Ishikawa (cell line): Measurements from ENCODE around the gene ITPA.
A peak's percentile ranks its signal among the peaks of the same experiment; 100 is the strongest.

Experiments
- CEBPB ChIP-seq: IDR thresholded peaks from 2 replicates; pipeline ENCODE4 v1.6.1; 2012
- CREB1 ChIP-seq: IDR thresholded peaks from 2 replicates; pipeline ENCODE4 v1.6.1; 2012; ENCODE audit warnings: low read depth
- EGR1 ChIP-seq: IDR thresholded peaks from 2 replicates; pipeline ENCODE4 v1.6.1; 2012
- EP300 ChIP-seq: IDR thresholded peaks from 2 replicates; pipeline ENCODE4 v1.6.1; 2012; ENCODE audit warnings: borderline replicate concordance
- FOXM1 ChIP-seq: IDR thresholded peaks from 2 replicates; pipeline ENCODE4 v1.6.1; 2012; ENCODE audit warnings: low read depth, borderline replicate concordance
- NFIC ChIP-seq: IDR thresholded peaks from 2 replicates; pipeline ENCODE4 v1.6.1; 2012
- RAD21 ChIP-seq: IDR thresholded peaks from 2 replicates; pipeline ENCODE4 v1.6.1; 2012; ENCODE audit warnings: low read depth
- TAF1 ChIP-seq: IDR thresholded peaks from 2 replicates; pipeline ENCODE4 v1.6.1; 2012; ENCODE audit warnings: low read depth, mild to moderate bottlenecking
- TCF12 ChIP-seq: IDR thresholded peaks from 2 replicates; pipeline ENCODE4 v1.6.1; 2012; ENCODE audit warnings: low read depth
- TEAD4 ChIP-seq: IDR thresholded peaks from 2 replicates; pipeline ENCODE4 v1.6.1; 2012
- YY1 ChIP-seq: IDR thresholded peaks from 2 replicates; pipeline ENCODE4 v1.6.1; 2012; ENCODE audit warnings: low read depth
- ZBTB7A ChIP-seq: IDR thresholded peaks from 2 replicates; pipeline ENCODE4 v1.6.1; 2012; ENCODE audit warnings: low read depth
- TF ChIP-seq, protein P1 (sequence below): IDR thresholded peaks from 2 replicates; pipeline ENCODE4 v1.6.1; 2012
- TF ChIP-seq, protein P2 (sequence below): IDR thresholded peaks from 2 replicates; pipeline ENCODE4 v1.6.1; 2012
- TF ChIP-seq, protein P3 (sequence below): IDR thresholded peaks from 2 replicates; pipeline ENCODE4 v1.6.1; 2012; ENCODE audit warnings: low read depth, mild to moderate bottlenecking

The ITPA gene

DNA sequence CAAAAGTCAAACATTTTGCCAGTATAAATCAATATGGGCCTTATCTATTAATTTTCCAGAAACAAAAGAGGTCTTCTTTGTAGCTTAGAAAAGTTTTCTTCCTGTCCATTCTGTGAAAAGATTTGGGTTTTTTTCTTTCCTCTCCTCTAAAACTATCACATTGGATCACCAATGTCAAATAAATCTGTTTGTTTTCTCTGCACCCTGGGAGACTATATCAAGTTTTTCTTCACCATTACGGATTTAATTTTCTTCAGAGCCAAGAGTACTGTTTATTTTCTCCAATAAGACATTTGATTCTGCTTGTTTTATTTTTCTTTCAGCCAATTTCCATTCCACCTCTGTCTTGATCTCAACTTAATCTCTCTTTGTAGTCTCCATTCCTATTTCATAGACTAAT lies 34.0 kb upstream of the ITPA start:
- TF ChIP-seq CREB1 (no peak), RAD21 (no peak), EGR1 (no peak), TAF1 (no peak), NFIC (no peak), EP300 (no peak), TEAD4 (no peak), TCF12 (no peak), ZBTB7A (no peak), YY1 (no peak), CEBPB (no peak)
- TF ChIP-seq, protein P1, sequence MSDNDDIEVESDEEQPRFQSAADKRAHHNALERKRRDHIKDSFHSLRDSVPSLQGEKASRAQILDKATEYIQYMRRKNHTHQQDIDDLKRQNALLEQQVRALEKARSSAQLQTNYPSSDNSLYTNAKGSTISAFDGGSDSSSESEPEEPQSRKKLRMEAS: no peak
- TF ChIP-seq, protein P2, sequence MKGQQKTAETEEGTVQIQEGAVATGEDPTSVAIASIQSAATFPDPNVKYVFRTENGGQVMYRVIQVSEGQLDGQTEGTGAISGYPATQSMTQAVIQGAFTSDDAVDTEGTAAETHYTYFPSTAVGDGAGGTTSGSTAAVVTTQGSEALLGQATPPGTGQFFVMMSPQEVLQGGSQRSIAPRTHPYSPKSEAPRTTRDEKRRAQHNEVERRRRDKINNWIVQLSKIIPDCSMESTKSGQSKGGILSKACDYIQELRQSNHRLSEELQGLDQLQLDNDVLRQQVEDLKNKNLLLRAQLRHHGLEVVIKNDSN: no peak
- TF ChIP-seq, protein P3, sequence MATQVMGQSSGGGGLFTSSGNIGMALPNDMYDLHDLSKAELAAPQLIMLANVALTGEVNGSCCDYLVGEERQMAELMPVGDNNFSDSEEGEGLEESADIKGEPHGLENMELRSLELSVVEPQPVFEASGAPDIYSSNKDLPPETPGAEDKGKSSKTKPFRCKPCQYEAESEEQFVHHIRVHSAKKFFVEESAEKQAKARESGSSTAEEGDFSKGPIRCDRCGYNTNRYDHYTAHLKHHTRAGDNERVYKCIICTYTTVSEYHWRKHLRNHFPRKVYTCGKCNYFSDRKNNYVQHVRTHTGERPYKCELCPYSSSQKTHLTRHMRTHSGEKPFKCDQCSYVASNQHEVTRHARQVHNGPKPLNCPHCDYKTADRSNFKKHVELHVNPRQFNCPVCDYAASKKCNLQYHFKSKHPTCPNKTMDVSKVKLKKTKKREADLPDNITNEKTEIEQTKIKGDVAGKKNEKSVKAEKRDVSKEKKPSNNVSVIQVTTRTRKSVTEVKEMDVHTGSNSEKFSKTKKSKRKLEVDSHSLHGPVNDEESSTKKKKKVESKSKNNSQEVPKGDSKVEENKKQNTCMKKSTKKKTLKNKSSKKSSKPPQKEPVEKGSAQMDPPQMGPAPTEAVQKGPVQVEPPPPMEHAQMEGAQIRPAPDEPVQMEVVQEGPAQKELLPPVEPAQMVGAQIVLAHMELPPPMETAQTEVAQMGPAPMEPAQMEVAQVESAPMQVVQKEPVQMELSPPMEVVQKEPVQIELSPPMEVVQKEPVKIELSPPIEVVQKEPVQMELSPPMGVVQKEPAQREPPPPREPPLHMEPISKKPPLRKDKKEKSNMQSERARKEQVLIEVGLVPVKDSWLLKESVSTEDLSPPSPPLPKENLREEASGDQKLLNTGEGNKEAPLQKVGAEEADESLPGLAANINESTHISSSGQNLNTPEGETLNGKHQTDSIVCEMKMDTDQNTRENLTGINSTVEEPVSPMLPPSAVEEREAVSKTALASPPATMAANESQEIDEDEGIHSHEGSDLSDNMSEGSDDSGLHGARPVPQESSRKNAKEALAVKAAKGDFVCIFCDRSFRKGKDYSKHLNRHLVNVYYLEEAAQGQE: no peak

DNA sequence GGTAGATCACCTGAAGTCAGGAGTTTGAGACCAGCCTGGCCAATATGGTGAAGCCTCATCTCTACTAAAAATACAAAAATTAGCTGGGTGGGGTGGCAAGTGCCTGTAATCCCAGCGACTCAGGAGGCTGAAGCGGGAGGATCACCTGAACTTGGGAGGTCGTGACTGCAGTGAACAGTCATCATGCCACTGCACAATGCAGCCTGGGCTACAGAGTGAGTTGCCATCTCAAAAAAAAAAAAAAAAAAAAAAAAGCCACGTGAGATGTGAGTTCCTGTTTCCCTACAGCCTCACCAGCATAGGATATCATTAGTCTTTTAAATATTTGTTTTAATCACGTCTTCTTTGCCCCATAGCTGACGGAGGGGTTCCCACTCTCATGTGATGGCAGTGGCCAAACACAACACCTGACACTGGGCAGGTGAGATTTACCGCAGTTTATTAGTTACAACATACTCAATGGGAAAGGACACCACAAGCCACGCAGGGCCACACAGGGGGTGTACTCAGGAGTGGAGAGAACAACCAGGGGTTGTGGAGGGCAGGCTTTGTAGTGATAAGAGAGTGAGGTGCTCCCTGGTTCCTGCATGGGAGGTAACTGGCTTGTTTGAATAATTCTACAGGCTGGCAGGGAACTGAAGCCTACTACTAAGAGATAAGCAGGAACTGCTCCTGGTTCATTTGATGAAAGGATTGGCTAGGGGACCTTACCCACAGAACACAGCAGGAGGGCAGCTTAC lies 31.4 kb upstream of the ITPA start:
- TF ChIP-seq, protein P2: no peak
- TF ChIP-seq ZBTB7A (no peak), CREB1 (no peak), EGR1 (no peak), CEBPB (no peak), NFIC (no peak), TEAD4 (no peak), EP300 (no peak), FOXM1 (no peak), RAD21 (no peak), YY1 (no peak), TCF12 (no peak), TAF1 (no peak)
- TF ChIP-seq, protein P3: no peak
- TF ChIP-seq, protein P1: no peak

DNA sequence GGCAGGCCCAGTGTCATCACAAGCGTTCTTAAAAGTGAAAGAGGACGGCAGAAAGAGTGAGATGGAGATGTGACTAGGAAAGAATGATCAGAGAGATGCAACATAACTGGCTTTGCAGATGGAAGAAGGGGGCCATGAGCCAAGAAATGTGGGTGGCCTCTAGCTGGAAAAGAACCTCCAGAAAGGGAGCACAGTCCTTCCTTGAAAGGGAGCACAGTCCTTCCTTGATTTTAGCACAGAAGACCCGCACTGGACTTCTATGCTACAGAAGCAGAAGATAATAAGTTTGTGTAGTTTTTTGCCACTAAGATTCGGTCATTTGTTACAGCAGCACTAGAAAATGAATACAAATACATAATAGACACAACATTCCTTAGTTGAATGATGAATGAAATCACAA lies 29.0 kb upstream of the ITPA start:
- no peak for TF ChIP-seq YY1
- TF ChIP-seq, protein P1: no peak

DNA sequence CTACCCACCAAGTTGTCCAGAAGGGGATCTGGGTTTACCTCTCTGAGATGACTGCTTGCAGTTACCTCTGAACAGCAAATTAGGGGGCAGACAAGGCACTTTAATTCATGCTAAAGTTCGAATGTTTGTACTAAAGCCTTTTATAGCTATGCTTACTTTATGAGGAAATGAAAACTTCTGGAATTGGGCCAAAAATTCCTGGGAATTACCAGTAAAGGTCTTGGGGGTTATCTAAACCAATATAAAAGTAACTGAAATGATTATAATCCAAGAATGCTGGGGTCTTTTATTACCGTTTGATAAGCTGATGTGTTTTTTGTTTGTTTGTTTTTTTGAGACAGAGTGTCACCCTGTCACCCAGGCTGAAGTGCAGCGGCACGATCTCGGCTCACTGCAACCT lies 28.0 kb upstream of the ITPA start:
- TF ChIP-seq NFIC (peak; percentile 37; the same call in 1 of the 2 replicates), EP300 (no peak)

DNA sequence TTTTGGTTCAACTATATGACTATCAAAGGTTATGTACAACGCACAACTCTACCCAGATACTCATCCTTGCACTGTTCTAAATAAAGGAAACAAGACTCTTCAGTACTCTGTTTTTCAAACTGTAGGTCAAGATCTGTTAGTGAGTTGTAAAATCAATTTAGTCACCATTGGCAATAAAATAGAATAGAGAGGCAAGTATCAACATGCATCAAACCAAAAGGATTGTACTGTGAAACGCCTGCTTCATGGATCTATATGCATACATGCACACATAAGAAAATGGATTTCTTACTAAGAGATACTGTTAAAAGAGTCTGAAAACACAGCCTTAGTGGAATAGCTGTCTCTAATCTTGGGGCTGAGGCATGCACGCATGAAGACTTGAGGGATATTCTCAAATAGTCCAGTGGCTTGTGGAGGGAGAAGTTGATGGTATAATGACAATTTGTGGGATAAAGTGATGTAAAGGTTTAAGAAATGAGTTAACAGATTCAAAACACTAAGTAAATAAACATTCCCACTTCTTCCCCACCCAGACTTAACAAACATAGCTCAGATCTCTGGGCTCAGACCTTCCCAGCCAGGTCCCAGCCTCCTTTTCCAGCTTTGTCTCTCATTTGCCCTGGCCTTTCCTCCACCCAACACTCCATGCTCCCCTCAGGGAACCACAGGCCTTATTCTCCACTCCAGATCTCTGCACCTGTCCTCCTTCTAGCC lies 25.2 kb upstream of the ITPA start:
- TF ChIP-seq TCF12 (no peak), ZBTB7A (no peak), CEBPB (no peak), NFIC (no peak), YY1 (no peak), TAF1 (no peak), FOXM1 (no peak), EP300 (no peak), RAD21 (no peak), CREB1 (no peak), EGR1 (no peak), TEAD4 (no peak)
- TF ChIP-seq, protein P3: no peak
- TF ChIP-seq, protein P2: no peak
- TF ChIP-seq, protein P1: no peak
